ENCODE data around the gene CDH23. TPM values are rescaled to one million over a fixed set of nuclear protein-coding genes. Genes with fewer than 3 reads are reported as not detected.

The CDH23 gene
- total RNA-seq, 1 experiment from 2014 or later, result 0.34 TPM

GRCh38 chr10:71747551-71748523, 351.1 kb downstream of the CDH23 start:
- no peak overlapping the region for H3K4me3 Mint-ChIP-seq (ENCODE audit: unreplicated experiment)
- peak overlapping the region; percentile 22 for H3K27ac Mint-ChIP-seq (ENCODE audit: unreplicated experiment)
- ChIA-PET CTCF (no interaction called here), POLR2A (no interaction called here)
- Histone ChIP-seq H3K9me3 (no peaks in the 10 kb centered on the region; the same call in 1 of the 2 replicates), H3K27me3 (replicated peaks; ENCODE audit: control insufficient read depth, insufficient read depth, low read length) (no peaks in the 10 kb centered on the region), H3K4me3 (ENCODE audit: low read depth, low read length) (no peak overlapping the region), H3K36me3 (ENCODE audit: control insufficient read depth, insufficient read depth, low read length) (peaks cover 1% of the 10 kb centered on the region; the same call in 1 of the 2 replicates), H3K4me1 (peaks cover 24% of the 10 kb centered on the region)
- peaks cover 23% of the 10 kb centered on the region for H3K36me3 Mint-ChIP-seq (ENCODE audit: insufficient read depth, unreplicated experiment)
- no peak for TF ChIP-seq CTCF (IDR thresholded peaks at IDR 0.05; ENCODE audit: insufficient read depth in 1 of 2, low read depth in 1 of 2, low read length in 1 of 2, severe bottlenecking in 1 of 2, unreplicated experiment in 1 of 2)
- BruUV-seq (replicated peaks), result no TSS peak
- H3K4me1 Mint-ChIP-seq (ENCODE audit: low read depth, unreplicated experiment), result peaks cover 20% of the 10 kb centered on the region
- no peaks in the 10 kb centered on the region for H3K9me3 Mint-ChIP-seq (ENCODE audit: unreplicated experiment)
- H3K27me3 Mint-ChIP-seq (ENCODE audit: insufficient read depth, unreplicated experiment), result no peaks in the 10 kb centered on the region
- intact Hi-C loops (cut with micrococcal nuclease; ENCODE audit: unreplicated experiment), result no loop called here
- no peak for DNase-seq

GRCh38 chr10:71748671-71749191, 352.0 kb downstream of the CDH23 start:
- Histone ChIP-seq H3K27me3 (replicated peaks; ENCODE audit: control insufficient read depth, insufficient read depth, low read length) (no peaks in the 10 kb centered on the region), H3K9me3 (no peaks in the 10 kb centered on the region), H3K4me3 (ENCODE audit: low read depth, low read length) (no peak overlapping the region), H3K36me3 (ENCODE audit: control insufficient read depth, insufficient read depth, low read length) (peaks cover 1% of the 10 kb centered on the region; the same call in 1 of the 2 replicates), H3K4me1 (peaks cover 33% of the 10 kb centered on the region)
- TF ChIP-seq CTCF (IDR thresholded peaks at IDR 0.05; ENCODE audit: insufficient read depth in 1 of 2, low read depth in 1 of 2, low read length in 1 of 2, severe bottlenecking in 1 of 2, unreplicated experiment in 1 of 2), result no peak
- peak overlapping the region; percentile 20 for H3K27ac Mint-ChIP-seq (ENCODE audit: unreplicated experiment)
- BruUV-seq (replicated peaks), result no TSS peak
- ChIA-PET POLR2A (no interaction called here), CTCF (interaction anchor here (0.6 kb wide), 1 partner anchor 435 kb away, joined by 3 read pairs; no protein-coding TSS in a partner anchor)
- no peaks in the 10 kb centered on the region for H3K27me3 Mint-ChIP-seq (ENCODE audit: insufficient read depth, unreplicated experiment)
- H3K4me3 Mint-ChIP-seq (ENCODE audit: unreplicated experiment), result no peak overlapping the region
- DNase-seq, result no peak
- intact Hi-C loops (cut with micrococcal nuclease; ENCODE audit: unreplicated experiment), result no loop called here
- peaks cover 27% of the 10 kb centered on the region for H3K36me3 Mint-ChIP-seq (ENCODE audit: insufficient read depth, unreplicated experiment)
- no peaks in the 10 kb centered on the region for H3K9me3 Mint-ChIP-seq (ENCODE audit: unreplicated experiment)
- peaks cover 29% of the 10 kb centered on the region for H3K4me1 Mint-ChIP-seq (ENCODE audit: low read depth, unreplicated experiment)

DNA sequence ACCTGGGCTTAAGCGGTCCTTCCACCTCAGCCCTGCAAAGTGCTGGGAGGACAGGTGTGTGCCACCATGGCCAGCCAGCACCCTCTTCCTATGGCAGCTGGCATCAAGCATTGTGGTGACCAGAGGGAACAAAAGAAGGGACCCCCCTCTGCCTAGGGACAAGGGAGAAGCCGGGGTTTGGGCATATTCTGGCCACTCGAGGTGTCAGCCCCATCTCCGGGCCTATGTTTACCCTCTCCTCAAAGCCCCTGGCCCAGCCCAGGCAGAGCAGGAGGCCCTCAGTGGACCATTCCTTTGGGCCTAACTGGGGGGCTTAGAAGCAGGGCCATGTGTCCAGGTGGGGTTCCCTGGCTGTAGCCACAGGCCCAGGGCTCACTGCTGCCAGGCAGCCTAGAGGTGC, 352.7 kb downstream of the CDH23 start:
- peak overlapping the region; percentile 20 for H3K27ac Mint-ChIP-seq (ENCODE audit: unreplicated experiment)
- peaks cover 35% of the 10 kb centered on the region for H3K4me1 Mint-ChIP-seq (ENCODE audit: low read depth, unreplicated experiment)
- H3K9me3 Mint-ChIP-seq (ENCODE audit: unreplicated experiment), result no peaks in the 10 kb centered on the region
- no peak for TF ChIP-seq CTCF (IDR thresholded peaks at IDR 0.05; ENCODE audit: insufficient read depth in 1 of 2, low read depth in 1 of 2, low read length in 1 of 2, severe bottlenecking in 1 of 2, unreplicated experiment in 1 of 2)
- no peaks in the 10 kb centered on the region for H3K9me3 ChIP-seq
- H3K27me3 ChIP-seq (replicated peaks; ENCODE audit: control insufficient read depth, insufficient read depth, low read length), result no peaks in the 10 kb centered on the region
- peaks cover 40% of the 10 kb centered on the region for H3K4me1 ChIP-seq
- no peak for DNase-seq
- CTCF ChIA-PET, result interaction anchor here (0.6 kb wide), 1 partner anchor 435 kb away, joined by 3 read pairs; no protein-coding TSS in a partner anchor
- peaks cover 27% of the 10 kb centered on the region for H3K36me3 Mint-ChIP-seq (ENCODE audit: insufficient read depth, unreplicated experiment)
- BruUV-seq (replicated peaks), result no TSS peak
- no peaks in the 10 kb centered on the region for H3K27me3 Mint-ChIP-seq (ENCODE audit: insufficient read depth, unreplicated experiment)
- no peak overlapping the region for H3K4me3 Mint-ChIP-seq (ENCODE audit: unreplicated experiment)
- H3K36me3 ChIP-seq (ENCODE audit: control insufficient read depth, insufficient read depth, low read length), result peaks cover 1% of the 10 kb centered on the region; the same call in 1 of the 2 replicates
- H3K4me3 ChIP-seq (ENCODE audit: low read depth, low read length), result no peak overlapping the region
- intact Hi-C loops (cut with micrococcal nuclease; ENCODE audit: unreplicated experiment), result no loop called here
- POLR2A ChIA-PET, result no interaction called here

Data from Caco-2 (cell line).